T-helper 17 cell (primary cell): ENCODE results near the gene AADACL4. TPM values are rescaled to one million over a fixed set of nuclear protein-coding genes. Genes with fewer than 3 reads are reported as not detected.
"Not testable (repeated sequence)": the region's sequence is repeated elsewhere in the genome, so short reads cannot be mapped to it uniquely, and the experiment has no call there.

Experiments
- ATAC-seq: fragments of 150-1000 bp; cut with Tn5 transposase; 2 replicates; pipeline ENCODE4 v1.10.0; 2021; ENCODE audit warnings: mild to moderate bottlenecking, moderate library complexity
- DNase-seq, 3 donors: peaks; one replicate each; pipeline versions ENCODE4 v3.0.0 to v3.0.0-alpha.2; 2020 to 2021
- H3K9me3 ChIP-seq: one replicate; pipeline ENCODE4 v1.7.0; 2013; ENCODE audit warnings: low read length, mild to moderate bottlenecking; ENCODE audit not compliant: control insufficient read depth, poor library complexity, severe bottlenecking
- H3K27ac Mint-ChIP-seq: one replicate; pipeline ENCODE4 v1.8.0; 2022; ENCODE audit warnings: mild to moderate bottlenecking, moderate library complexity, mixed read lengths
- H3K27me3 Mint-ChIP-seq: one replicate; pipeline ENCODE4 v1.8.0; 2022; ENCODE audit warnings: mixed read lengths
- H3K36me3 Mint-ChIP-seq: one replicate; pipeline ENCODE4 v1.8.0; 2022; ENCODE audit warnings: low read depth, mixed read lengths
- H3K4me1 Mint-ChIP-seq: one replicate; pipeline ENCODE4 v1.8.0; 2022; ENCODE audit warnings: mild to moderate bottlenecking, mixed read lengths
- H3K4me3 Mint-ChIP-seq: one replicate; pipeline ENCODE4 v1.8.0; 2022; ENCODE audit warnings: mild to moderate bottlenecking, moderate library complexity, mixed read lengths
- total RNA-seq, 4 donors: library from RNA in 2 of 4; stranded (reverse) in 2 of 4; gene quantifications; one replicate each; pipeline ENCODE4 v1.2.3 and lab custom pipeline; 2022 to 2026

AADACL4 gene
- total RNA-seq, 2 donors from 2014 or later, result not detected

DNA sequence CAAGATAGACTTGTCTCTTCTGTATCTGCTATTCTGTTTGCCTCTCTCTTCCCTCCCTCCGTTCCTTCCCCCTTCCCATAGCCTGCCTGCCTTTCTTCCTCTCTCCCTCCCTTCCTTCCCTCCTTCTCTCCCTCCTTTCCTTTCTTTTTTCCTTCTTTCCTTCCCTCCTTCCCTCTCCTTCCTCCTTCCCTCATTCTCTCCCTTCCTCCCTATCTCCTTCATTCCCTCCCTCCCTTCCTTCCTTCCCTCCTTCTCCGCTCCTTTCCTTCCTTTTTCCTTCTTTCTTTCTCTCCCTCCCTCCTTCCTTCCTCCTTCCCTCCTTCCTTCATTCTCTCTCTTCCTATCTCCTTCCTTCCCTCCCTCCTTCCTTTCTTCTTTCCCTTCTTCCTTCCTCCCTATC, 944 bp downstream of the AADACL4 start:
- Mint-ChIP-seq H3K27me3 (peaks cover 27% of the 10 kb centered on the region), H3K4me1 (peaks cover 7% of the 10 kb centered on the region), H3K36me3 (peaks cover 4% of the 10 kb centered on the region), H3K27ac (no peak overlapping the region), H3K4me3 (no peak overlapping the region)
- ATAC-seq (no peak), DNase-seq (no peak)
- H3K9me3 ChIP-seq, result peaks cover 2% of the 10 kb centered on the region

DNA sequence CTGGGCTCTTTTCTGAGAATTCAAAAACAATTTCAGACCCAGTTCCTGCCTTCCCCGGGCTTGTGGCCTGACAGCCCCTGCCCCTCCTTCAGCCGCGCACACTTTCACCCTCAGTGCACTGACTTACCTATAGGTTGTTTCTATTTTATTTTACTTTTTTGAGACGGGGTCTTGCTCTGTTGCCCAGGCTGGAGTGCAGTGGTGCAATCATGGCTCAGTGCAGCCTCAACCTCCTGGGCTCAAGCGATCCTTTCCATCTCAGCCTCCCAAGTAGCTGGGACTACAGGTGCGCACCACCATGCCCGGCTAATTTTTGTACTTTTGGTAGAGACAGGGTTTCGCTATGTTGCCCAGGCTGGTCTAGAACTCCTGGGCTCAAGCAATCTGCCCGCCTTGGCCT, 1.5 kb downstream of the AADACL4 start:
- H3K4me1 Mint-ChIP-seq, H3K36me3 Mint-ChIP-seq, H3K4me3 Mint-ChIP-seq, DNase-seq, H3K9me3 ChIP-seq, H3K27ac Mint-ChIP-seq, ATAC-seq: not testable (repeated sequence)
- H3K27me3 Mint-ChIP-seq, result peaks cover 33% of the 10 kb centered on the region

DNA sequence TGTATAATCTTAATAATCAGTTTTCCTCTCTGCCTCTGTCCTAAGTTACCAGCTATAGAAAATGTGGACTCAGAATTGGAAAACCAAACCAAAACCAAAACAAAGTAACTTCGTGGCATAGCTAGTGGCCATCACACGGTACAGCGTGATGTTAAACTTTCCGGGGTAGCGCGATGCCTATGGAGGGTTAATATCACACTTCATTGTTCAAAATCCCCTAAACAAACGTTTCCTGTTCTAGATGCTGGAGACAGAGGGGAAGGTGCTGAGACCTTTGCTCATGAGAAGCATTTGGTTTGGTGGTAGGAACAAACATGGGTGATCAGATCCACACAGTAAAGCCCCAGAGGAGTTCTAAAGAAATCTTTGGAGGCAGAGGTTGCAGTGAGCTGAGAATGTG, 4.9 kb downstream of the AADACL4 start:
- Mint-ChIP-seq H3K4me3 (no peak overlapping the region), H3K27me3 (peaks cover 61% of the 10 kb centered on the region)

DNA sequence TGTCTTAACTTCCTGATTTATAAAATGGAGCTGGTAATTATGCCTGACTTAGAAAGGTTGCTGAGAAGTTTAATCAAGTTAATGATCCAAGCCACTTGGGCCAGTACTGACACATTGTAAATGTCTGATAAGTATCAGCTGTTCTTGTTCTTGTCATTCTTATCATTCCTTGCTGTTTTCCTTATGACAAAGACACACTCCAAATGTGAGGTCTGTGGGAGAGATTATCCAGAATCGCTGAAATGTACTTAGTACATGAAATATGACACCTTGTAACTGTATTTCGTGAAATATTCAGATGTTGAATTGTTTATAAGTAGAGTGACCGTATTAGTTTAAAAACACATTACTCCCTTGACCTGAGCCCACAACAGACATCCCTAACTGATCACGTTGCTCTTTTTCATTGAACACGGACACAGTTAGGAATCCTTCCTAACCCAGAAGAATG, 6.1 kb downstream of the AADACL4 start:
- peaks cover 5% of the 10 kb centered on the region for H3K4me1 Mint-ChIP-seq
- peaks cover 6% of the 10 kb centered on the region for H3K36me3 Mint-ChIP-seq
- H3K4me3 Mint-ChIP-seq, result no peak overlapping the region
- peaks cover 61% of the 10 kb centered on the region for H3K27me3 Mint-ChIP-seq
- no peak overlapping the region for H3K27ac Mint-ChIP-seq
- ATAC-seq, result no peak
- H3K9me3 ChIP-seq, result no peaks in the 10 kb centered on the region
- DNase-seq, result no peak

More for the DNA sequence above, 4.9 kb downstream of the AADACL4 start:
- DNase-seq (no peak), ATAC-seq (no peak)
- peaks cover 6% of the 10 kb centered on the region for H3K36me3 Mint-ChIP-seq
- H3K4me1 Mint-ChIP-seq, result peaks cover 7% of the 10 kb centered on the region
- no peak overlapping the region for H3K27ac Mint-ChIP-seq
- no peaks in the 10 kb centered on the region for H3K9me3 ChIP-seq

DNA sequence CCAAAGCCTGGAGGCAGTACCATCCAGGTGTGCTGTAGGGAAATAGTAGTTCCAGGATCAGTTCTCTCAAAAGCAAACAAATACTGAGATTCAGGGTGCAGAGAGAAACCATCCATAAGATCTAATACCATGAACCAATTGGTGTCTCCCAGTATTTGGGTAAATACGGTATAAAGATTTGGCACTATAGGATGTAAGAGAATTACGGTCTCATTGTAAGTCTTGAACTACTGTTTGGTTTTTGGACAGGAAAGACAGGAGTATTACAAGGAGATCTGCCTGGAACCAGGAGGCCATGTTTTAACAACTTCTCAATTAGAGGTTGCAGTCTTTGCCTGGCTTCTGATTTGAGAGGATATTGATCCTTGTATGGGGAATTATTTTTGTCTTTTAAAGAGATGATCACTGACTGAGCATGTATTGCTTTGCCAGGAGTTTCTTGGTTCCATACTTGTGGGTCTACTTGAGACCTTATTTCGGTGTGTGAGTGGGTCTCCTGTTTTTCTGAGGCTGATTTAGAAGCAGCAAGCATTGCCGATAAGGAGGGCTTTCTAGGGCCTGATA, 10.2 kb downstream of the AADACL4 start:
- no peaks in the 10 kb centered on the region for H3K9me3 ChIP-seq
- Mint-ChIP-seq H3K4me3 (no peak overlapping the region), H3K27ac (no peak overlapping the region), H3K27me3 (peaks cover 60% of the 10 kb centered on the region), H3K4me1 (peaks cover 10% of the 10 kb centered on the region), H3K36me3 (peaks cover 5% of the 10 kb centered on the region)
- ATAC-seq (no peak), DNase-seq (no peak)

DNA sequence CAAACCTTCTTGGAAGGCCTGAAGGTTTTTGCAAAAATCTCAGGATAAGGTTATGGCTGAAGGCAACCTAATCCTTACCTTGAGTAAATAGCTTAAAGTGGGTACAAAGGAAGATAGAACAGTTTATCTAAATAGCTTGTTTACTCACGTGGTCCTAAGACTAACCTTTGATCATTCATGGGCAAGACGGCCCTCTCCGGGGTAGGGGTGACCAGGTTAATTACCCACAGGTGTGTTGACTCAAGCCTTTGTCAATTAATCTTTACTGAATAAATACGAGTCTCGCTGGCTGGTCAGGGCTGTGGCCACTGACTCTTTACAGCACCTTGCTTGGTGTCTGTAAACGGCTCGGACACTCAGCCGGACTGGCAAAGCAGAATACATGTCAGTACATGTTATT, 10.8 kb downstream of the AADACL4 start:
- Mint-ChIP-seq H3K27ac (no peak overlapping the region), H3K4me3 (no peak overlapping the region), H3K27me3 (peaks cover 55% of the 10 kb centered on the region), H3K36me3 (peaks cover 5% of the 10 kb centered on the region), H3K4me1 (peaks cover 10% of the 10 kb centered on the region)
- DNase-seq (no peak), ATAC-seq (no peak)
- H3K9me3 ChIP-seq, result no peaks in the 10 kb centered on the region

DNA sequence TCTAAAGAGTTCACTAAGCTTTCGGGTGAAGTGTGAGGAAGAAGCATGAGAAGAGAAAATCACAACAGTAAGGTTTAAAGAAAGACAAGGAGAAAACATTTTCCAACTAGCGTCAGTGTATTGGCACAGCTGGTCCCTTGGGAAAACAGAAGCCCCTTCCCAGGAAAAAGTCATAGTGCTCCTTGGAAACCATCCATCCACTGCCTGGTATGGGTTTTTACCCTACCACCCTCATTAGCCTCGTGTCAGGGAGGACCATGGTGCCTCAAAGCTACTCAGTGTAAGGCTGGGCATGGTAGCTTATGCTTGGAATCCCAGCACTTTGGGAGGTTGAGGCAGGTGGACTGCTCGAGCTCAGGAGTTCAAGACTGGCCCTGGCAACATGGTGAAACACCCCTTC, 12.7 kb downstream of the AADACL4 start:
- ATAC-seq (no peak), DNase-seq (no peak)
- H3K27ac Mint-ChIP-seq, result no peak overlapping the region
- H3K36me3 Mint-ChIP-seq, result peaks cover 5% of the 10 kb centered on the region
- peaks cover 36% of the 10 kb centered on the region for H3K27me3 Mint-ChIP-seq
- no peak overlapping the region for H3K4me3 Mint-ChIP-seq
- no peaks in the 10 kb centered on the region for H3K9me3 ChIP-seq
- H3K4me1 Mint-ChIP-seq, result peaks cover 10% of the 10 kb centered on the region

DNA sequence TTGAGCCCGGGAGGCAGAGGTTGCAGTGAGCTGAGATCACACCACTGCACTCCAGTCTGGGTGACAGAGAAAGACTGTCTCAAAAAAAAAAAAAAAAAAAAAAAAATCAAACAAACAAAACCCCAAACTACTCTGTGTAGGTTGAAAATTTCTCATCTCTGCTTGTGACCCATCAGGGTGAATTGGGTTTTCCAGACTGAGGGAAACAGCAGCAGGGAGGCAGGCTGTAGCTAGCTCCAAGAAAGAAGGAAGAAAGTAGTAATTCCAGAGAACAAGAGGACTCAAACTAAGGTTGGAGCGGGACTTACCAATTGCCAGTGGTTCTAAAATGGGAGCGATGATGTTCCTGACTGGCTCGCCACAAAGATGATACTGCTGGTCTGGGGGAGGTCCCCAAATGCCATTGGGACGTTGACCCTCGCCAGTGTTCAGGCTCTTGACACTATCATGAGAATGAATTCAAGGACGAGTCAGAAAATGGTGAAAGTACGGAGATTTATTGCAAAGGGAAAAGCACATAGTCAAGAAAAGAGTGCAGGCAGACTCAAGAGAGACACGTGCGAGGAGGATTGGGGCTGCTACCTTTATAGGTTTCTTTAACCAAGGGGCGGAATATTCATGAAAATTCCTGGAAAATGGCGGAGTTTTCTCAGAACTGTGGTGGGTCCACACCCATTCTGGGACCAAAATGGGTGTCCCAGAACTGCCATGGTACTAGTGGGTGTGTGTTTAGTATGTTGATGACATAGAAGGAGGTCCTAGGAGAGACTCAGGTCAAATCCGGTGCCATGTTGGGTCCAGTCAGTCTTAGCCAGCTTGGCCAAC, 13.4 kb downstream of the AADACL4 start:
- H3K36me3 Mint-ChIP-seq, result peaks cover 4% of the 10 kb centered on the region
- no peaks in the 10 kb centered on the region for H3K9me3 ChIP-seq
- H3K27me3 Mint-ChIP-seq, result peaks cover 29% of the 10 kb centered on the region
- ATAC-seq (no peak), DNase-seq (no peak)
- peaks cover 10% of the 10 kb centered on the region for H3K4me1 Mint-ChIP-seq
- peak overlapping the region; percentile 61 for H3K4me3 Mint-ChIP-seq
- no peak overlapping the region for H3K27ac Mint-ChIP-seq

DNA sequence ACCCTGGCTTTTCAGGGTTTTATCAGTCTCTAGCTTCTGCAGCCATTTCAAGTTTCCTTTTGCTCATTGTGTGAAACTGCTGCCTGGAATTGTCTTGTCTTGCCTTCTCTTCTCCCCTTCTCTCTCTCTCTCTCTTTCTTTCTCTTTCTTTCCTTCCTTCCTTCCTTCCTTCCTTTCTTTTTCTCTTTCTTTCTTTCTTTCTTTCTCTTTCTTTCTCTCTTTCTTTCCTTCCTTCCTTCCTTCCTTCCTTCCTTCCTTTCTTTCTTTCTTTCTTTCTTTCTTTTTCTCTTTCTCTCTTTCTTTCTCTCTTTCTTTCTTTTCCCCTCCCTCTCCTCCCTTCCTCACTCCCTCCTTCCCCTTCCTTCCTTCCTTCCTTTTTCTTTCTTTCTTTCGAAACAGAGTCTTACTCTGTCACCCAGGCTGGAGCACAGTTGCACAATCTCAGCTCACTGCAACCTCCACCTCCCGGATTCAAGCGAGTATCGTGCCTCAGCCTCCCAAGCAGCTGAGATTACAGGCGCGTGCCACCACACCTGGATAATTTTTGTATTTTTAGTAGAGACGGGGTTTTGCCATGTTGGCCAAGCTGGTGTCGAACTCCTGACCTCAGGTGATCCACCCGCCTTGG, 14.1 kb downstream of the AADACL4 start:
- not testable (repeated sequence) for H3K36me3 Mint-ChIP-seq, H3K4me3 Mint-ChIP-seq, DNase-seq, H3K27ac Mint-ChIP-seq, ATAC-seq, H3K9me3 ChIP-seq
- Mint-ChIP-seq H3K4me1 (peaks cover 10% of the 10 kb centered on the region), H3K27me3 (peaks cover 21% of the 10 kb centered on the region)

DNA sequence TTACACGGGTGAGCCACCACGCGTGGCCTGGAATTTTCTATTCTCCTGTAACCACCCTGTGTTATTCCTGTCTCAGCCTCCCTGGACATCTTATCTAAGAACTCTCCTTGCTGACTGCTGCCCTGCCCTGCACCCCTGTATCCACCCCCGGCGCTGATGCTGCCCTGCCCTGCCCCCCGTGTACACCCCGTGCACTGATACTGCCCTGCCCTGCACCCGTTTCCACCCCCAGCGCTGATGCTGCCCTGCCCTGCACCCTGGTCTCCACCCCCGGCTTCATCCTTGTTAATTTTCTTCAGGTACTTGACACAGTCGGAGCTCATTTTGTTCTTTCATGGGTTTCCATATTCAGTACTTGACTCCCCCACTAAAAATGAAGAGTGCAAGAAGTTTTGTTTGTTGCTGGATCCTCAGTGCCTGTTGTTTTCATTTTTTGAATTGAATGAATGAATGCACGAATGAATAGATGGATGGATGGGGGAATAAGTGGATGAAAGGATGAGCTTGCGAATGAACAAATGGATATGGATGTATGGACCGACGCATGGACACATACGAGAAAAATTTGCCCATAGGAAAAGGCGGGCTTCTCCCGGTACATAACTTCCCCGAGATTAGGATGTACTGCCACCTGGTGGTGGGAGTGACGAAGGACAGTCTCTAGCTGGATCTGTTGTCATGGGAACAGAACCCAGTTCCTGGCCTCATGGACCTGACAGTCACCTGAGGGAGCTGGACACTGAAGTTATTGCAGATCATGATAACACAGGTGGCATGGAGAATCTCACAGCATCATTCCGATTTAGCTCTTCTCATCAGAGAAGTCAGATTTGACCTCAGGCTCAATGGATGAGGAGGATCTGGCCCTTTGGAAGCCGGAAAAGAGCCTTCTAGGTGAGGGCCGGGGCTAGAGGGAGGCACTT, 14.9 kb downstream of the AADACL4 start:
- no peak overlapping the region for H3K4me3 Mint-ChIP-seq

DNA sequence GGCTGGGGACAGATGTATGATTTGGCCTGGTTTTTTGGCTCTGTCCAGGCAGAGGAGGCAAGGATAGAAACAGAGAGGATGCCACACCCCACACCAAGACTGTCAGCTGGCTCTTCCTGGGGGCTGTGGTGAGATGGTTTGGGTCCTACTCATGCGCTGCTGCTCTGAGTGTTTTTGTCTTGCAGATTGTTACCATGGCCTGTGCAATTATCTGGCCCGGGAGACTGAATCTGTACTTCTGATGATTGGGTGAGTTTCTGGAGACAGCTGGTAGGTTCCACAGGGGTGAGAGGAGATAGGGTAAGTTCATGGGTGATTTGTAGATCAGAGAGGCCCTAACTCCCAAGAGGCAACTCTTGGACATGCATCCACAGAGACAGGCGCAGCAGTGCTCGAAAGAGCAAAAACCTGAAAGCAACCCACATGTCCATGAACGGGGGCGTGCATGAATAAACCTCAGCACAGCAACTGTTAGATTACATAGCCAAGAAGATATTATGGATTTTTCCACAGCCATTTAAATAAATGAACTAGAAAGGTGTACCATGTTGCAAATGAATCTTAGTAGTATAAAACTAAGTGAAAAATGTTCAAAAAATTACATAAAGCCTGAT, 17.8 kb downstream of the AADACL4 start:
- peaks cover 3% of the 10 kb centered on the region for H3K36me3 Mint-ChIP-seq
- DNase-seq (no peak), ATAC-seq (no peak)
- H3K4me1 Mint-ChIP-seq, result peaks cover 10% of the 10 kb centered on the region
- no peak overlapping the region for H3K4me3 Mint-ChIP-seq
- H3K27me3 Mint-ChIP-seq, result peaks cover 19% of the 10 kb centered on the region
- no peak overlapping the region for H3K27ac Mint-ChIP-seq
- H3K9me3 ChIP-seq, result no peaks in the 10 kb centered on the region

More for the DNA sequence above, 14.9 kb downstream of the AADACL4 start:
- no peak overlapping the region for H3K27ac Mint-ChIP-seq
- peaks cover 10% of the 10 kb centered on the region for H3K4me1 Mint-ChIP-seq
- no peaks in the 10 kb centered on the region for H3K9me3 ChIP-seq
- H3K36me3 Mint-ChIP-seq, result peaks cover 3% of the 10 kb centered on the region
- peaks cover 19% of the 10 kb centered on the region for H3K27me3 Mint-ChIP-seq
- peak; percentile 45 to 63 (median 49) for DNase-seq
- peak; percentile 75 for ATAC-seq

DNA sequence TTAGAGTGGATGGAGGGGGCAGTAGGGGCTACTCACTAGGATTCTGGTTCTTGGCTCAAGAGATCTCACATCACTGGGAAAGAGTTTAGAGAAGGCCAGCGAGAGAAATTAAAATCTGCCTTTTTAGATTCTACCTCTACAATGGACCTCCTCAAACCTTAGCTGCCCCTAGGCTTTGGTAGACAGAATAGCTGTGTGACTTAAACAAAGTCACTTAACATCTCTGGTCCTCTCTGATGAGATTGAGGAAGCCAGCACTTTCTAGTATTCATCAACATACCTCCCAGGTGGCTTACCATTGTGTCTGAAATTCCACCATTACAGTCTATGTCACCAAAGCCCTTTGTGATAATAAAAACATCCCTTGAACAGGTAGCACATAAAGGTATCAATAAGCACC, 18.7 kb downstream of the AADACL4 start:
- no peaks in the 10 kb centered on the region for H3K9me3 ChIP-seq
- DNase-seq, result no peak
- Mint-ChIP-seq H3K27ac (no peak overlapping the region), H3K4me3 (no peak overlapping the region), H3K27me3 (peaks cover 13% of the 10 kb centered on the region), H3K36me3 (no peaks in the 10 kb centered on the region), H3K4me1 (peaks cover 8% of the 10 kb centered on the region)
- no peak for ATAC-seq
